ENCODE results near the gene IQSEC1. TPM values are rescaled to one million over a fixed set of nuclear protein-coding genes. Genes with fewer than 3 reads are reported as not detected.

The IQSEC1 gene
- total RNA-seq, 1 experiment from 2014 or later: 13.0 TPM

DNA sequence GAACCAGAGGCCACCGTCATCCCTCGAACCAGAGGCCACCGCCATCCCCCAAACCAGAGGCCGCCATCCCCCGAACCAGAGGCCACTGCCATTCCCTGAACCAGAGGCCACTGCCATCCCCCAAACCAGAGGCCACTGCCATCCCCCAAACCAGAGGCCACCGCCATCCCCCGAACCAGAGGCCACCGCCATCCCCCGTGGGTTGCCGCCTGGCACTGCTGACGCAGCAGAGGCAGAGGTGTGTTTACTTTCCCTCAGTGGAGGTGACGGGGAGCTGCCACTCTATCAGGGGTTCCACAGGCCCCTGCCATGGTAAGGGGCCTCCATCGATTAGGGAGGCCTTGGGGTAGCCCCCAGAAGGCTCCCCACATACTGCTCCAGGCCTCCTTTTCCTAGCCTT lies 1.5 kb downstream of the IQSEC1 start:
- TF ChIP-seq, protein P1, sequence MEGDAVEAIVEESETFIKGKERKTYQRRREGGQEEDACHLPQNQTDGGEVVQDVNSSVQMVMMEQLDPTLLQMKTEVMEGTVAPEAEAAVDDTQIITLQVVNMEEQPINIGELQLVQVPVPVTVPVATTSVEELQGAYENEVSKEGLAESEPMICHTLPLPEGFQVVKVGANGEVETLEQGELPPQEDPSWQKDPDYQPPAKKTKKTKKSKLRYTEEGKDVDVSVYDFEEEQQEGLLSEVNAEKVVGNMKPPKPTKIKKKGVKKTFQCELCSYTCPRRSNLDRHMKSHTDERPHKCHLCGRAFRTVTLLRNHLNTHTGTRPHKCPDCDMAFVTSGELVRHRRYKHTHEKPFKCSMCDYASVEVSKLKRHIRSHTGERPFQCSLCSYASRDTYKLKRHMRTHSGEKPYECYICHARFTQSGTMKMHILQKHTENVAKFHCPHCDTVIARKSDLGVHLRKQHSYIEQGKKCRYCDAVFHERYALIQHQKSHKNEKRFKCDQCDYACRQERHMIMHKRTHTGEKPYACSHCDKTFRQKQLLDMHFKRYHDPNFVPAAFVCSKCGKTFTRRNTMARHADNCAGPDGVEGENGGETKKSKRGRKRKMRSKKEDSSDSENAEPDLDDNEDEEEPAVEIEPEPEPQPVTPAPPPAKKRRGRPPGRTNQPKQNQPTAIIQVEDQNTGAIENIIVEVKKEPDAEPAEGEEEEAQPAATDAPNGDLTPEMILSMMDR (conservative IDR thresholded peaks at IDR 0.05; ENCODE audit: low read depth, low read length): no peak
- TF ChIP-seq EZH2 (IDR thresholded peaks at IDR 0.05; ENCODE audit: borderline replicate concordance, low read depth, low read length, poor library complexity, severe bottlenecking): no peak
- CTCF ChIA-PET: no interaction called here
- DNase-seq (ENCODE audit: low spot score): no peak
- Histone ChIP-seq H3K4me1 (ENCODE audit: insufficient read depth, low read length, poor library complexity, severe bottlenecking) (no peaks in the 10 kb centered on the region), H3K27ac (ENCODE audit: low read depth, low read length, poor library complexity, severe bottlenecking) (no peak overlapping the region), H3K4me3 (ENCODE audit: low read depth, low read length, poor library complexity, severe bottlenecking) (no peak overlapping the region), H3K9me3 (ENCODE audit: low read depth, low read length, poor library complexity, severe bottlenecking) (no peaks in the 10 kb centered on the region), H3K36me3 (ENCODE audit: insufficient read depth, low read length, poor library complexity, severe bottlenecking) (no peaks in the 10 kb centered on the region), H3K27me3 (replicated peaks; ENCODE audit: insufficient read depth, low read depth, low read length, poor library complexity) (peaks cover 45% of the 10 kb centered on the region)
- intact Hi-C loops (cut with micrococcal nuclease; ENCODE audit: unreplicated experiment): no loop called here
- BruUV-seq (replicated peaks): no TSS peak
- POLR2A ChIA-PET (ENCODE audit: low non-redundant PET): no interaction called here

DNA sequence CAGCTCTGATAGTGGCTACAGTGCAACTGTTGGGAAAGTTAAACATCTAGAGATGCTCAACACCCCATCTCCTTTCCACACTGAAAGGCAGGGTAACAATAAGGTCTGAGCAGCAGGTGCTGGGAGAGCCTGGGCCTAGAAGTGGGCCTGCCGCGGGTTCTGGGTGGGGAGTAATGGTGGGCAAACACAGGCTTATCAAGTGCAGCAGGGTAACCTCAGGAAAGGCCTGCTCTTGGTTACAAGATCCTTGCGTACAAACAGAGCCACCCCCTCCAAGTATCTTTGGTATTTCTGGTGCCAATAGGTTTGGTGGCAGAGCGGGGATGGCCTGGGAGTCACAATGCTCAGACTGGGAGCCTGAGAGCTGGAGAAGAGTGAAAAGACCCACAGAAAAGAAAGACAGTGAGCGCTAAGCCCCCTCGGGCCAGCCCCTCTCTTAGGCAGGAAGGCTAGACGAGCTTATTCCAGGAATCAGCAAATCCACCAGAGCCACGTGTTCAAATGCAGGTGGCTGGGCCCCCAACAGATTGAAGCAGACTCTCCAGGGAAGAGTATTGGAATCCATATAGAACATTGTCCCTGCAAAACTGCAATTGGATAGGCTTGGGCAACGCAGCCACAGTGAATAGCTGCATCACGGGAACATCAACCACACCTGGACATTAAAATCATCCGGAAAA lies 2.7 kb downstream of the IQSEC1 start:
- Histone ChIP-seq H3K4me3 (ENCODE audit: low read depth, low read length, poor library complexity, severe bottlenecking) (no peak overlapping the region), H3K27ac (ENCODE audit: low read depth, low read length, poor library complexity, severe bottlenecking) (no peak overlapping the region), H3K36me3 (ENCODE audit: insufficient read depth, low read length, poor library complexity, severe bottlenecking) (no peaks in the 10 kb centered on the region), H3K9me3 (ENCODE audit: low read depth, low read length, poor library complexity, severe bottlenecking) (no peaks in the 10 kb centered on the region), H3K27me3 (replicated peaks; ENCODE audit: insufficient read depth, low read depth, low read length, poor library complexity) (peaks cover 33% of the 10 kb centered on the region), H3K4me1 (ENCODE audit: insufficient read depth, low read length, poor library complexity, severe bottlenecking) (no peaks in the 10 kb centered on the region)
- POLR2A ChIA-PET (ENCODE audit: low non-redundant PET): no interaction called here
- no peak for TF ChIP-seq EZH2 (IDR thresholded peaks at IDR 0.05; ENCODE audit: borderline replicate concordance, low read depth, low read length, poor library complexity, severe bottlenecking)
- TF ChIP-seq, protein P1 (conservative IDR thresholded peaks at IDR 0.05; ENCODE audit: low read depth, low read length): no peak
- DNase-seq (ENCODE audit: low spot score): no peak
- BruUV-seq (replicated peaks): no TSS peak
- intact Hi-C loops (cut with micrococcal nuclease; ENCODE audit: unreplicated experiment): no loop called here
- CTCF ChIA-PET: no interaction called here

DNA sequence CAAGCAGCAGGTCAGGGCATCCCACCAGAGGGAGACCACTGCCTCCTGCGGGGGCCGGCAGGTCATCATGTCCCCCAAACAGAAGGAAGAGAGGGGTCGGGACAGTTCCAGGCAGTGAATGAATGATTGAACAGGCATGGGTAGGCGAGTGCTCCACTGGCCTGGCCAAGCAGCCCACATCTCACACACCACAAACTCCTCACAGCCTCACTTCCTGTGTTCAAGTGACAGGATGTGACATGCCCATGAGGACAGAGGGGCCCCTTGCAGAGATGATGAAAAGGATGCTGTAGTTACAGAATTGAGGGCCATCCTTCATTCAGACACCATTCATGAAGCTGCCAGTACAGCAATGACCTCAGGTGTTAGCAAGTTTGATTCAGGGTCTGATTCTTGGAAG lies 3.7 kb downstream of the IQSEC1 start:
- intact Hi-C loops (cut with micrococcal nuclease; ENCODE audit: unreplicated experiment): no loop called here
- no peaks in the 10 kb centered on the region for H3K4me1 ChIP-seq (ENCODE audit: insufficient read depth, low read length, poor library complexity, severe bottlenecking)
- ChIA-PET CTCF (no interaction called here), POLR2A (ENCODE audit: low non-redundant PET) (no interaction called here)
- BruUV-seq (replicated peaks): no TSS peak
- peaks cover 23% of the 10 kb centered on the region for H3K27me3 ChIP-seq (replicated peaks; ENCODE audit: insufficient read depth, low read depth, low read length, poor library complexity)
- no peaks in the 10 kb centered on the region for H3K36me3 ChIP-seq (ENCODE audit: insufficient read depth, low read length, poor library complexity, severe bottlenecking)
- H3K9me3 ChIP-seq (ENCODE audit: low read depth, low read length, poor library complexity, severe bottlenecking): no peaks in the 10 kb centered on the region
- DNase-seq (ENCODE audit: low spot score): no peak
- TF ChIP-seq, protein P1 (conservative IDR thresholded peaks at IDR 0.05; ENCODE audit: low read depth, low read length): no peak
- no peak for TF ChIP-seq EZH2 (IDR thresholded peaks at IDR 0.05; ENCODE audit: borderline replicate concordance, low read depth, low read length, poor library complexity, severe bottlenecking)
- H3K27ac ChIP-seq (ENCODE audit: low read depth, low read length, poor library complexity, severe bottlenecking): no peak overlapping the region
- no peak overlapping the region for H3K4me3 ChIP-seq (ENCODE audit: low read depth, low read length, poor library complexity, severe bottlenecking)

All from A673 (cell line).